Heart right ventricle (tissue), 16 donors: ENCODE data around the gene TUT1. TPM values are rescaled to one million over a fixed set of nuclear protein-coding genes. Genes with fewer than 3 reads are reported as not detected.
A peak's percentile ranks its signal among the peaks of the same experiment; 100 is the strongest.
"Not testable (repeated sequence)": the region's sequence is repeated elsewhere in the genome, so short reads cannot be mapped to it uniquely, and the experiment has no call there.

Experiments used
- ATAC-seq, 8 donors: fragments of 200-7000 bp; cut with Tn5 transposase; one replicate each; pipeline ENCODE4 v1.9.1; 2020; ENCODE audit warnings: mild to moderate bottlenecking in 8 of 8, moderate library complexity in 8 of 8, moderate number of reproducible peaks in 1 of 8
- DNase-seq, 2 donors: peaks; one replicate each; pipeline ENCODE4 v3.0.0-alpha.2; 2020
- H3K27ac ChIP-seq, 10 donors: fragments of 200-600 bp; sonication (generic) in 2 of 10; one replicate each; pipeline versions ENCODE4 v1.5.0 to v1.8.0; 2020 to 2022; ENCODE audit warnings: mild to moderate bottlenecking in 3 of 10
- H3K27me3 ChIP-seq, 7 donors: fragments of 200-600 bp; one replicate each; pipeline ENCODE4 v1.8.0; 2021 to 2022; ENCODE audit warnings: mild to moderate bottlenecking in 2 of 7
- H3K36me3 ChIP-seq, 9 donors: fragments of 200-600 bp; sonication (generic) in 1 of 9; one replicate each; pipeline versions ENCODE4 v1.5.0 to v1.8.0; 2020 to 2022; ENCODE audit warnings: mild to moderate bottlenecking in 2 of 9
- H3K4me1 ChIP-seq, 9 donors: fragments of 200-600 bp; sonication (generic) in 1 of 9; one replicate each; pipeline versions ENCODE4 v1.5.0 to v1.8.0; 2020 to 2022; ENCODE audit warnings: mild to moderate bottlenecking in 4 of 9
- H3K4me3 ChIP-seq, 10 donors: fragments of 200-600 bp; sonication (generic) in 2 of 10; one replicate each; pipeline versions ENCODE4 v1.5.0 to v1.8.0; 2020 to 2022; ENCODE audit warnings: mild to moderate bottlenecking in 7 of 10, moderate library complexity in 2 of 10
- H3K9me3 ChIP-seq, 11 donors: fragments of 200-600 bp in 10 of 11; sonication (generic) in 2 of 11; one replicate each; pipeline versions ENCODE4 v1.5.0 to v1.8.0; 2013 to 2022; ENCODE audit warnings: mild to moderate bottlenecking in 2 of 11, control low read depth in 1 of 11, moderate library complexity in 1 of 11
- CTCF ChIP-seq, 9 donors: fragments of 200-600 bp; sonication (generic) in 2 of 9; IDR thresholded peaks; one replicate each; pipeline versions ENCODE4 v1.5.0 to v1.8.0; 2021 to 2022; ENCODE audit warnings: antibody characterized with exemption in 9 of 9, mild to moderate bottlenecking in 5 of 9, moderate library complexity in 1 of 9
- WGBS, 2 donors: extraction: QIAGEN DNeasy Blood & Tissue Kit; methylation state at CpG; one replicate each; pipeline ENCODE4 v1.1.7; 2013; ENCODE audit warnings: inconsistent platforms in 1 of 2; 5-methylcytosine and 5-hydroxymethylcytosine counted together
- intact Hi-C, 10 donors: fragments of 100-400 bp; cut with DNase I; formaldehyde crosslinking; loops; one replicate each; pipeline versions ENCODE4 v1.11.1 to v1.14.2; 2022
- polyA plus RNA-seq, 2 donors: library from polyadenylated mRNA; stranded (reverse); fragments of 200-250 nt; gene quantifications; one replicate each; pipeline ENCODE4 v1.2.3, GENCODE V29; 2013
- total RNA-seq, 10 donors: library from RNA; stranded (reverse); fragmentation: NEBNext Ultra II Directional in 3 of 10; extraction: Animal tissue kit (Norgen Biotek cat#: 25700) in 3 of 10; gene quantifications; one replicate each; pipeline versions ENCODE4 v1.2.1 to v1.2.4, GENCODE V29; 2021 to 2023
- donor health status: Arrhythmogenic right ventricular cardiomyopathy.
- donor health status: ischemic (EF 13 %, LVEDD 7.1; RV severe dilation, severe dysfunction).
- donor health status: healthy with polysubstance abuse.
- donor health status: DM: no; HTN: yes; CAD: no.
- donor health status: DM: no; HTN: no; CAD: no.
- donor health status: ischemic (EF 25% LVEDD 6.9; RV normal size, moderate dysfunction).
- donor health status: ischemic (EF 25% LVEDD 5.7; RV mildly dilated, moderate dysfunction).
- donor health status: healthy.
- donor health status: DM: yes; HTN: yes; CAD: no.
- donor health status: Ischemic cardiomyopathy.
- donor health status: ischemic (EF 35%, LVEDD 5.7; RV mildly dilated, moderate dysfunction).
- donor health status: nonischemic (EF 11% LVEDD 7.7; RV severe dilation, severe dysfunction).
- donor health status: DM: yes; HTN: yes; CAD: no.
- donor health status: PGD.
- donor health status: ischemic (EF 29% LVEDD 5.4; RV normal size, mild dysfunction).
- donor health status: nonischemic (EF 23%, LVEDD 6.1; RV moderate dilation, normal function).

Gene TUT1
- total and polyA plus RNA-seq, 12 donors, result 8.2 to 19.2 (median 12.3) TPM

GRCh38 chr11:62560566-62561103 lies 30.7 kb downstream of the TUT1 start:
- Histone ChIP-seq H3K4me1 (peaks cover 22 to 52% (median 38%) of the 10 kb centered on the region in 9 donors), H3K27ac (peak overlapping the region; percentile 44 to 81 (median 72)), H3K27me3 (no peaks in the 10 kb centered on the region), H3K4me3 (no peak overlapping the region), H3K9me3 (no peaks in the 10 kb centered on the region), H3K36me3 (peaks cover 0 to 82% (median 40%) of the 10 kb centered on the region in 9 donors)
- peak; percentile 67 to 89 (median 86) for ATAC-seq
- peak; percentile 78 to 89 (median 83) for TF ChIP-seq CTCF (IDR thresholded peaks at IDR 0.05)
- 32% methylated on average over 2 of the region's 2 CpGs for WGBS, 2 donors
- peak; percentile 79 to 91 for DNase-seq
- intact Hi-C loops, result loop anchor here in 7 of 10 donors (1.0 to 10.0 kb wide), 9 partner anchors 18 to 166 kb away; no protein-coding TSS in a partner anchor

- intact Hi-C loops, result loop anchor here in 8 of 10 donors (1.0 to 10.0 kb wide), 9 partner anchors 17 to 165 kb away; no protein-coding TSS in a partner anchor
- 78 to 83% methylated on average over 5 of the region's 5 CpGs for WGBS, 2 donors
- H3K27me3 ChIP-seq, H3K4me3 ChIP-seq, H3K9me3 ChIP-seq, ATAC-seq, DNase-seq: not testable (repeated sequence)
- peaks cover 0 to 72% (median 38%) of the 10 kb centered on the region in 9 donors for H3K36me3 ChIP-seq
- peak overlapping the region in 9 of 10 donors; percentile 44 to 81 (median 72) for H3K27ac ChIP-seq
- peaks cover 22 to 62% (median 48%) of the 10 kb centered on the region in 9 donors for H3K4me1 ChIP-seq
Observed at GRCh38 chr11:62559626-62560025, 31.7 kb downstream of the TUT1 start.

GRCh38 chr11:62559204-62559603 lies 32.1 kb downstream of the TUT1 start:
- H3K27me3 ChIP-seq, result no peaks in the 10 kb centered on the region
- H3K9me3 ChIP-seq, result no peaks in the 10 kb centered on the region
- peaks cover 0 to 68% (median 38%) of the 10 kb centered on the region in 9 donors for H3K36me3 ChIP-seq
- intact Hi-C loops, result loop anchor here in 1 of 10 donors (5.0 kb wide), 1 partner anchor 62 kb away; no protein-coding TSS in a partner anchor
- peak overlapping the region in 5 of 10 donors; percentile 44 to 76 (median 73) for H3K27ac ChIP-seq
- DNase-seq (no peak), ATAC-seq (no peak)
- WGBS, 2 donors, result 84 to 85% methylated on average over 8 of the region's 8 CpGs
- no peak overlapping the region for H3K4me3 ChIP-seq
- TF ChIP-seq CTCF (IDR thresholded peaks at IDR 0.05), result no peak
- H3K4me1 ChIP-seq, result peaks cover 24 to 66% (median 53%) of the 10 kb centered on the region in 9 donors

- DNase-seq (no peak), ATAC-seq (no peak)
- no peaks in the 10 kb centered on the region for H3K27me3 ChIP-seq
- H3K27ac ChIP-seq, result peak overlapping the region in 3 of 10 donors; percentile 73 to 92 (median 75)
- H3K4me1 ChIP-seq, result peaks cover 27 to 72% (median 58%) of the 10 kb centered on the region in 9 donors
- 90 to 91% methylated on average over 9 of the region's 9 CpGs for WGBS, 2 donors
- no peak for TF ChIP-seq CTCF (IDR thresholded peaks at IDR 0.05)
- H3K36me3 ChIP-seq, result peaks cover 0 to 63% (median 38%) of the 10 kb centered on the region in 9 donors
- H3K4me3 ChIP-seq, result no peak overlapping the region
- intact Hi-C loops, result loop anchor here in 1 of 10 donors (5.0 kb wide), 1 partner anchor 61 kb away; no protein-coding TSS in a partner anchor
- no peaks in the 10 kb centered on the region for H3K9me3 ChIP-seq
Observed at GRCh38 chr11:62558669-62559068, 32.7 kb downstream of the TUT1 start.
